NCI-H82 treated with DMSO at 0.1 percent for 48 hours (cell line): Measurements from ENCODE around the gene ARHGAP9.
"Not testable (repeated sequence)": the region's sequence is repeated elsewhere in the genome, so short reads cannot be mapped to it uniquely, and the experiment has no call there.

Experiments used
- DNase-seq: peaks from one replicate; lab custom pipeline; 2025; ENCODE audit not compliant: unreplicated experiment; lab: John Stamatoyannopoulos, UW

The ARHGAP9 gene

GRCh38 chr12:57441393-57441792 lies 38.3 kb downstream of the ARHGAP9 start:
- not testable (repeated sequence) for DNase-seq

GRCh38 chr12:57439762-57440266 lies 39.9 kb downstream of the ARHGAP9 start:
- no peak for DNase-seq

- DNase-seq = no peak
Observed at GRCh38 chr12:57438400-57438799, 41.3 kb downstream of the ARHGAP9 start.

GRCh38 chr12:57435293-57435692 lies 44.4 kb downstream of the ARHGAP9 start:
- no peak for DNase-seq

- no peak for DNase-seq
Observed at GRCh38 chr12:57434517-57435223, 45.0 kb downstream of the ARHGAP9 start, which contains the start of gene INHBC. TSS of gene INHBC (plus strand) at chr12:57434784. CDS start at chr12:57434887, 103 bp downstream.

GRCh38 chr12:57433370-57433769 lies 46.3 kb downstream of the ARHGAP9 start:
- no peak for DNase-seq

GRCh38 chr12:57431654-57432188 lies 47.9 kb downstream of the ARHGAP9 start:
- no peak for DNase-seq

- peak; percentile 93 for DNase-seq
Observed at GRCh38 chr12:57430931-57431566, 48.6 kb downstream of the ARHGAP9 start, which contains the start of gene R3HDM2. TSS of gene R3HDM2 (minus strand) at chr12:57431043. CDS start at chr12:57310428, 120,615 bp downstream.

- DNase-seq = no peak
Observed at GRCh38 chr12:57430112-57430930, 49.3 kb downstream of the ARHGAP9 start.

GRCh38 chr12:57429473-57430111 lies 50.1 kb downstream of the ARHGAP9 start:
- DNase-seq = no peak

- no peak for DNase-seq
Observed at GRCh38 chr12:57428965-57429364, 50.7 kb downstream of the ARHGAP9 start.

GRCh38 chr12:57426948-57427347 lies 52.7 kb downstream of the ARHGAP9 start:
- not testable (repeated sequence) for DNase-seq
